ENCODE measurements around the gene CFAP74. TPM values are rescaled to one million over a fixed set of nuclear protein-coding genes. Genes with fewer than 3 reads are reported as not detected.

Gene CFAP74
- total and polyA plus RNA-seq, 2 of the 13 experiments (the other 11 are each of a cell fraction or from before 2014, with no cell fraction given), result 0.27 to 0.62 TPM

DNA sequence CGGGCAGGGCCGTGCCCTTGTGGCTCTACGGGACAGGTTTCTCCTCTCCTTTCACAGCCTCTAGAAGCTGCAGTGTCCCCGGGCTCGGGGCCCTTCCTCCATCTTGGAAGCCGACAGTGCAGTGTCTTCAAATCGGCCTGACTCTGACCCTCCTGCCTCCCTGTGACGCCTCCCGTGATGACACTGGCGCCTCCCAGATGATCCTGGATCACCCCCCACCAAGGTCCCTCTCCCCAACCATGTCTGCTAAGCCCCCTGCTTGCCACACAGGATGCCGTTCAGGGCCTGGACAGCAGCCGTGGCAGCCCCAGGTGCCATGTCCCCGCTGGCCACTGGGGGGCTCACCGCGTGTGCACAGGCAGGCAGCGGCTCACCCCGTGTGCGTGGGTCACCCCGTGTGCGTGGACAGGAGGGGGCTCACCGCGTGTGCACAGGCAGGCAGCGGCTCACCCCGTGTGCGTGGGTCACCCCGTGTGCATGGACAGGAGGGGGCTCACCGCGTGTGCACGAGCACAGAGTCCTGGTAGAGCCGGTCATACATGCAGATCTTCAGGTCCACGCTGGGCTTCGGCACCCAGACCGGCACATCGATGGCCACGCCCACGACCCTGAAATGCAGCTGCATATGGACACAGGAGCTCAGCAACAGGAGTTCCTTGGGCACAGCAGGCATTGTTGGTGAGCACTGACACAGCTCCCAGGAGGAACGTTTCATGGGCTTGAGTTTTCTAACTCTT, 59.6 kb downstream of the CFAP74 start (continued):
- TF ChIP-seq AFF4 (CRISPR knock-in tag; IDR thresholded peaks at IDR 0.05) (no peak), XRCC5 (optimal IDR thresholded peaks at IDR 0.05; ENCODE audit: low read length) (peak; percentile 58), ZNF292 (CRISPR knock-in tag; IDR thresholded peaks at IDR 0.05; ENCODE audit: borderline replicate concordance, low read depth) (peak; percentile 84), ZSCAN25 (CRISPR knock-in tag; IDR thresholded peaks at IDR 0.05) (peak; percentile 25; the same call in 1 of the 2 replicates), ZNF780A (CRISPR knock-in tag; IDR thresholded peaks at IDR 0.05) (peak; percentile 17; the same call in 1 of the 2 replicates), CBX1 (IDR thresholded peaks at IDR 0.05; ENCODE audit: low read depth) (no peak), ZNF746 (CRISPR knock-in tag; IDR thresholded peaks at IDR 0.05) (no peak), CAMTA2 (CRISPR knock-in tag; IDR thresholded peaks at IDR 0.05; ENCODE audit: borderline replicate concordance) (no peak), ZBTB14 (CRISPR knock-in tag; IDR thresholded peaks at IDR 0.05) (no peak), KLF16 (CRISPR knock-in tag; IDR thresholded peaks at IDR 0.05) (peak in 1 of 2 experiments; percentile 66; a peak in 3 of 4 replicates), NR2F2 (IDR thresholded peaks at IDR 0.05; ENCODE audit: borderline replicate concordance, low read depth) (no peak; the same call in 1 of the 2 replicates), FOXJ3 (CRISPR knock-in tag; IDR thresholded peaks at IDR 0.05; ENCODE audit: borderline replicate concordance) (no peak), REL (CRISPR knock-in tag; conservative IDR thresholded peaks at IDR 0.05) (no peak), NFE2L2 (IDR thresholded peaks at IDR 0.05; ENCODE audit: low read length) (no peak), MAZ (IDR thresholded peaks at IDR 0.05; ENCODE audit: borderline replicate concordance, low read depth, low read length) (no peak), MAZ (CRISPR knock-in tag; IDR thresholded peaks at IDR 0.05; ENCODE audit: low read depth) (peak; percentile 90), ZNF737 (CRISPR knock-in tag; IDR thresholded peaks at IDR 0.05; ENCODE audit: borderline replicate concordance) (no peak), HMGXB3 (CRISPR knock-in tag; IDR thresholded peaks at IDR 0.05; ENCODE audit: borderline replicate concordance) (no peak), MTA3 (CRISPR knock-in tag; IDR thresholded peaks at IDR 0.05) (no peak), TCF7 (IDR thresholded peaks at IDR 0.05; ENCODE audit: low read depth) (no peak)
- TF ChIP-seq, protein P1, sequence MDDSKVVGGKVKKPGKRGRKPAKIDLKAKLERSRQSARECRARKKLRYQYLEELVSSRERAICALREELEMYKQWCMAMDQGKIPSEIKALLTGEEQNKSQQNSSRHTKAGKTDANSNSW (CRISPR knock-in tag; IDR thresholded peaks at IDR 0.05; ENCODE audit: borderline replicate concordance), result no peak

All from HepG2 (cell line).